Ectodermal cell (in vitro differentiated cells): ENCODE results near the gene AFF4.

Experiments used
- H3K27ac ChIP-seq: 2 replicates; pipeline ENCODE4 v1.7.0; 2013; ENCODE audit warnings: mild to moderate bottlenecking, low read depth, low read length; ENCODE audit not compliant: insufficient read depth, poor library complexity, severe bottlenecking
- H3K27me3 ChIP-seq: 2 replicates; pipeline ENCODE4 v1.7.0; 2013; ENCODE audit warnings: mild to moderate bottlenecking, low read length; ENCODE audit not compliant: insufficient read depth, control insufficient read depth, poor library complexity, severe bottlenecking
- H3K36me3 ChIP-seq: one replicate; pipeline ENCODE4 v1.7.0; 2013; ENCODE audit warnings: low read length; ENCODE audit not compliant: control insufficient read depth, insufficient read depth
- H3K4me1 ChIP-seq: one replicate; pipeline ENCODE4 v1.7.0; 2013; ENCODE audit warnings: low read length; ENCODE audit not compliant: control insufficient read depth, insufficient read depth
- H3K4me3 ChIP-seq: 2 replicates; pipeline ENCODE4 v1.7.0; 2013; ENCODE audit warnings: low read depth, low read length, control low read depth; ENCODE audit not compliant: insufficient read depth
- H3K9me3 ChIP-seq: 2 replicates; pipeline ENCODE4 v1.7.0; 2013; ENCODE audit warnings: mild to moderate bottlenecking, low read length, moderate library complexity; ENCODE audit not compliant: control insufficient read depth
- WGBS, 2 experiments: methylation state at CpG; one replicate each; pipeline ENCODE4 v1.1.7; 2013; ENCODE audit warnings: missing lambda C conversion rate in 2 of 2; 5-methylcytosine and 5-hydroxymethylcytosine counted together

The AFF4 gene

GRCh38 chr5:132927355-132928061, 35.9 kb downstream of the AFF4 start:
- Histone ChIP-seq H3K4me1 (no peaks in the 10 kb centered on the region), H3K9me3 (no peaks in the 10 kb centered on the region), H3K27me3 (no peaks in the 10 kb centered on the region), H3K4me3 (no peak overlapping the region), H3K36me3 (peaks cover 36% of the 10 kb centered on the region), H3K27ac (no peak overlapping the region)
- WGBS, 2 experiments, result 94 to 100% methylated on average over 2 of the region's 2 CpGs

GRCh38 chr5:132926437-132926836, 37.0 kb downstream of the AFF4 start:
- Histone ChIP-seq H3K4me1 (no peaks in the 10 kb centered on the region), H3K27me3 (no peaks in the 10 kb centered on the region), H3K9me3 (no peaks in the 10 kb centered on the region), H3K27ac (no peak overlapping the region), H3K36me3 (peaks cover 42% of the 10 kb centered on the region), H3K4me3 (no peak overlapping the region)
- 96 to 100% methylated on average over 4 of the region's 4 CpGs for WGBS, 2 experiments

DNA sequence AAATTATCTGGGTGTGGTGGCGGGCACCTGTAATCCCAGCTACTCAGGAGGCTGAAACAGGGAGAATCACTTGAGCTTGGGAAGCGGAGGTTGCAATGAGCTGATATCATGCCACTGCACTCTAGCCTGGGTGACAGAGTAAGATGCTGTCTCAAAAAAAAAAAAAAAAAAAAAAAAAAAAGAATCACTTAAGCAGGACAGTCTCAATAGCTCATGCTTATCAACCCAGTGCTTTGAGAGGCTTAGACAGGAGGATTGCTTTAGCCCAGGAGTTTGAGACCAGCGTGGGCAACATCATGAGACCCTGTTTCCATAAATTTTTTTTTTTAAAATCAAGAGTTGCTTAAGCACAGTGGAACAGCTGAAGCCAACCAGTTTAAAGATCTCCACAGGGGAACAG, 47.3 kb downstream of the AFF4 start:
- Histone ChIP-seq H3K4me1 (no peaks in the 10 kb centered on the region), H3K4me3 (no peak overlapping the region), H3K9me3 (no peaks in the 10 kb centered on the region), H3K36me3 (peaks cover 4% of the 10 kb centered on the region), H3K27ac (no peak overlapping the region), H3K27me3 (no peaks in the 10 kb centered on the region)
- WGBS, 2 experiments, result 96% methylated on average over 3 of the region's 3 CpGs

GRCh38 chr5:132915681-132916080, 47.8 kb downstream of the AFF4 start:
- no peak overlapping the region for H3K27ac ChIP-seq
- no peaks in the 10 kb centered on the region for H3K27me3 ChIP-seq
- peaks cover 4% of the 10 kb centered on the region for H3K36me3 ChIP-seq
- H3K9me3 ChIP-seq, result no peaks in the 10 kb centered on the region
- H3K4me1 ChIP-seq, result no peaks in the 10 kb centered on the region
- H3K4me3 ChIP-seq, result no peak overlapping the region
- WGBS, 2 experiments, result 95 to 96% methylated on average over 5 of the region's 5 CpGs

- H3K4me1 ChIP-seq, result no peaks in the 10 kb centered on the region
- no peak overlapping the region for H3K27ac ChIP-seq
- H3K27me3 ChIP-seq, result no peaks in the 10 kb centered on the region
- 100% methylated on average over 1 of the region's 1 CpG; no CpG with 5 or more reads in 1 of the 2 experiments for WGBS, 2 experiments
- no peak overlapping the region for H3K4me3 ChIP-seq
- H3K9me3 ChIP-seq, result no peaks in the 10 kb centered on the region
- H3K36me3 ChIP-seq, result peaks cover 4% of the 10 kb centered on the region
Measured at GRCh38 chr5:132909702-132910101, 53.7 kb downstream of the AFF4 start.

- 92 to 94% methylated on average over 1 to 2 of the region's 2 CpGs for WGBS, 2 experiments
- no peak overlapping the region for H3K4me3 ChIP-seq
- H3K27me3 ChIP-seq, result no peaks in the 10 kb centered on the region
- no peaks in the 10 kb centered on the region for H3K36me3 ChIP-seq
- no peaks in the 10 kb centered on the region for H3K4me1 ChIP-seq
- no peaks in the 10 kb centered on the region for H3K9me3 ChIP-seq
- H3K27ac ChIP-seq, result no peak overlapping the region
Measured at GRCh38 chr5:132907161-132907560, 56.3 kb downstream of the AFF4 start.

DNA sequence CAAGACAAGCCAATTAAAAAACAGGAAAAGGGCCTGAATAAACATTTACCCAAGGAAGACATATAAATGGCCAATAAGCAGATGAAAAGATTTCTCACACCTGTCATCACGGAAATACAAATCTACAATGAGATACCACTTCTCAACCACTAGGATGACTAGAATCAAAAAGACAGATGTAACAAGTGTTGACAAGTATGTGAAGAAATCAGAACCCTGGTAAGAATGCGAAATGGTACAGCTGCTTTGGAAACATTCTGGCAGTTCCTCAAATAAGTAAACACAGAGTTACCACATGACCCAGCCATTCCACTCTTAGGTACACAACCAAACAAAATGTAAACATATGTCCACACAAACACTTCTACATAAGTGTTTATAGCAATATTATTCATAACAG, 57.5 kb downstream of the AFF4 start:
- 100% methylated on average over 1 to 2 of the region's 2 CpGs for WGBS, 2 experiments
- Histone ChIP-seq H3K36me3 (no peaks in the 10 kb centered on the region), H3K4me1 (no peaks in the 10 kb centered on the region), H3K27ac (no peak overlapping the region), H3K9me3 (no peaks in the 10 kb centered on the region), H3K4me3 (no peak overlapping the region), H3K27me3 (no peaks in the 10 kb centered on the region)

DNA sequence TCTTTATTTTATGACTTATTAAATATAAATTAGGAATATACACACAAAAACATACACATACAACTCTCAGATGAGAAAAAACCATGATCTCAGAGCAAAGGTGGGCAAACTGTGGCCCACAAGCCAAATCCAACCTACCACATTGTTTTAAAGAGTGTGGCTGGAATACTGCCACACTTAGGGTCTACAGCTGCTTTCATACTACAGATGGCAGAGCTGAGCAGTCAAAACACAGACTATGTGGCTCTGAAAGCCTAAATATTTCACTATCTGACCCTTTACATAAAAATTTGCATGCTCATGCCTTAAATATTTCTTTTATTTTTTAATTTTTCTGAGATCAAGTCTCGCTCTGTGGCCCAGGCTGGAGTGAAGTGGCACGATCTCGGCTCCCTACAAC, 61.7 kb downstream of the AFF4 start:
- WGBS, 2 experiments, result 89 to 97% methylated on average over 3 of the region's 3 CpGs

GRCh38 chr5:132901036-132901435, 62.4 kb downstream of the AFF4 start:
- no peaks in the 10 kb centered on the region for H3K27me3 ChIP-seq
- no peaks in the 10 kb centered on the region for H3K4me1 ChIP-seq
- H3K9me3 ChIP-seq, result no peaks in the 10 kb centered on the region
- H3K4me3 ChIP-seq, result no peak overlapping the region
- H3K36me3 ChIP-seq, result peaks cover 15% of the 10 kb centered on the region
- WGBS, 2 experiments, result 94 to 98% methylated on average over 2 to 3 of the region's 4 CpGs
- H3K27ac ChIP-seq, result no peak overlapping the region

More for the DNA sequence above, 61.7 kb downstream of the AFF4 start:
- H3K9me3 ChIP-seq, result no peaks in the 10 kb centered on the region
- no peaks in the 10 kb centered on the region for H3K4me1 ChIP-seq
- H3K27me3 ChIP-seq, result no peaks in the 10 kb centered on the region
- no peak overlapping the region for H3K27ac ChIP-seq
- no peak overlapping the region for H3K4me3 ChIP-seq
- peaks cover 9% of the 10 kb centered on the region for H3K36me3 ChIP-seq

GRCh38 chr5:132898094-132898493, 65.3 kb downstream of the AFF4 start:
- no peaks in the 10 kb centered on the region for H3K27me3 ChIP-seq
- H3K36me3 ChIP-seq, result peaks cover 31% of the 10 kb centered on the region
- 76 to 77% methylated on average over 3 of the region's 3 CpGs for WGBS, 2 experiments
- H3K27ac ChIP-seq, result no peak overlapping the region
- no peaks in the 10 kb centered on the region for H3K4me1 ChIP-seq
- H3K4me3 ChIP-seq, result no peak overlapping the region
- H3K9me3 ChIP-seq, result no peaks in the 10 kb centered on the region
